Esophagus (tissue), 2 donors: Measurements from ENCODE around the gene ZNF440. TPM values are rescaled to one million over a fixed set of nuclear protein-coding genes. Genes with fewer than 3 reads are reported as not detected.
"Not testable (repeated sequence)": the region's sequence is repeated elsewhere in the genome, so short reads cannot be mapped to it uniquely, and the experiment has no call there.

Source experiments
- H3K27ac ChIP-seq, 2 donors: one replicate each; pipeline ENCODE4 v1.5.1; 2013; ENCODE audit warnings: low read depth in 2 of 2, mild to moderate bottlenecking in 2 of 2, inconsistent platforms in 1 of 2, low read length in 1 of 2, moderate library complexity in 1 of 2
- H3K27me3 ChIP-seq, 2 donors: one replicate each; pipeline ENCODE4 v1.6.1; 2013; ENCODE audit warnings: low read length in 2 of 2, control low read depth in 1 of 2, mild to moderate bottlenecking in 1 of 2; ENCODE audit not compliant: insufficient read depth in 2 of 2, control insufficient read depth in 1 of 2
- H3K36me3 ChIP-seq, 2 donors: one replicate each; pipeline ENCODE4 v1.6.1; 2013; ENCODE audit warnings: low read length in 1 of 2; ENCODE audit not compliant: control insufficient read depth in 2 of 2, insufficient read depth in 2 of 2
- H3K4me1 ChIP-seq, 2 donors: one replicate each; pipeline ENCODE4 v1.6.1; 2013; ENCODE audit warnings: low read length in 1 of 2; ENCODE audit not compliant: control insufficient read depth in 2 of 2, insufficient read depth in 2 of 2
- H3K4me3 ChIP-seq, 2 donors: one replicate each; pipeline ENCODE4 v1.5.1; 2013; ENCODE audit warnings: low read length in 2 of 2, mild to moderate bottlenecking in 2 of 2, low read depth in 1 of 2, moderate library complexity in 1 of 2
- H3K9me3 ChIP-seq, 2 donors: one replicate each; pipeline ENCODE4 v1.6.1; 2013; ENCODE audit warnings: mild to moderate bottlenecking in 2 of 2, low read depth in 1 of 2, low read length in 1 of 2, moderate library complexity in 1 of 2; ENCODE audit not compliant: control insufficient read depth in 2 of 2, insufficient read depth in 1 of 2
- WGBS, 2 donors: extraction: QIAGEN DNeasy Blood & Tissue Kit; methylation state at CpG; one replicate each; pipeline ENCODE4 v1.1.7; 2013; 5-methylcytosine and 5-hydroxymethylcytosine counted together
- polyA plus RNA-seq, 2 donors: library from polyadenylated mRNA; stranded (reverse); fragments of 200-250 nt; gene quantifications; one replicate each; pipeline ENCODE4 v1.2.3, GENCODE V29; 2013
- donor health status: healthy with polysubstance abuse.
- donor health status: Bipolar disorder and iron deficiency.

The ZNF440 gene
- polyA plus RNA-seq, 2 donors: 5.1 to 16.1 TPM

DNA sequence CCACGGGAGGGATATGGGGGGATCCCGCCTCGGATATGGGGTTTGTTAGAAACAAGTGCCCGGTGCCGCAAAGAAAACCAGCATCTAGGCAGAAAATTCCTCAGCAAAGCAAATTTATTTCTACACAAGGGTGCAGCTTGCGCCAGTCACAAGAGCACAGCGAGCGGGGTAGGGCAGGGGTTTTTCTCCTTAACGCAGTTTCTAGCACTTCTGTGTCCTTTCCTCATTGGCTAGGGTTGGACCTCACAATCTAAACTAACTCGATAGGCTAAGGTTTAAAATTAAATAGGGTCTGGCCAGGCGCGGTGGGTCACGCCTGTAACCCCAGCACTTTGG is 595 bp downstream of the ZNF440 start:
- WGBS, 2 donors: 7 to 10% methylated on average over 13 of the region's 13 CpGs

GRCh38 chr19:11821474-11822109 is 7.5 kb downstream of the ZNF440 start:
- Histone ChIP-seq H3K27me3 (no peaks in the 10 kb centered on the region), H3K4me1 (no peaks in the 10 kb centered on the region), H3K4me3 (no peak overlapping the region), H3K27ac (no peak overlapping the region), H3K9me3 (peaks cover 3 to 8% of the 10 kb centered on the region in 2 donors), H3K36me3 (peaks cover 0 to 9% of the 10 kb centered on the region in 2 donors)
- 87 to 92% methylated on average over 5 of the region's 5 CpGs for WGBS, 2 donors

More for the DNA sequence above, 595 bp downstream of the ZNF440 start:
- Histone ChIP-seq H3K4me3 (peak overlapping the region; percentile 89 to 95), H3K9me3 (no peaks in the 10 kb centered on the region), H3K27me3 (no peaks in the 10 kb centered on the region), H3K27ac (peak overlapping the region; percentile 85 to 91), H3K4me1 (peaks cover 0 to 2% of the 10 kb centered on the region in 2 donors), H3K36me3 (peaks cover 0 to 4% of the 10 kb centered on the region in 2 donors)

DNA sequence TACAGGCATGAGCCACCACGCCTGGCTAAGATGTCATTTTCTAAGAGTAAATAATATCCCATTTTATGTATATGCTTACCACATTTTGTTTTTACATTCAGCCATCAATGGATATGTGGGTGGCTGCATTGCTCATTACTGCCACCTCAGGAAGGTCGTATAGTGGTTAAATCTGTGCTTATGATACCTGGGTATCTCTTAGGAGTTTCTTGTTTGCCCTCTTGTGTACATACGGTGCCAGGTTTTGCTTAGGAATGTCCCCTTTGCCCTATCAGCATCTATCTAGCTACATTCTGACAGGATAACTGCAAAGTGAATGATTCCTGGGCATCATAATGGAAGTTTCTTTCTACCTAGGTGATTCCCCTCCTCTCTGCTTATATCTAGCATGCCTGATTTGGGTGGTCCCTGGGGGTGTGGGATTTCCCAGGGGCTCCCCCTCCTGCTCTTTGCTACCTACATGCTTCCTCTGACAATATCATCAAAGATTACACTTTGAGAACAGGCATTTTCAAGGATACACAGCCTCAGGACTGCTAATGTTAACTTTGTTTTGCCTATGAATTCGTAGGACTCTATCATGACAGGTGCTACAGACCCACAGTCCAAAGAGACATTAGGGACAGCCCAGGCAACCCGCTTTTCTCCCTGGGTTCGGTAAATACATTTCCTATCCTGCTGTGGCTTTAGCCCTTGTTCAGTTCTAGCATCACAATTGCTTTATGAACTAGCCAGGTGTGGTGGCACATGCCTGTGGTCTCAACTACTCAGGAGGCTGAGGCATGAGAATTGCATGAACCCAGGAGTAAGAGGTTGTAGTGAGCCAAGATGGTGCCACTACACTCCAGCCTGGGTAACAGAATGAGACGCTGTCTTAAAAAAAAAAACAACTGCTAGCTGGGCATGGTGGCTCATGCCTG is 15.1 kb downstream of the ZNF440 start:
- not testable (repeated sequence) for H3K27ac ChIP-seq, H3K4me3 ChIP-seq, H3K4me1 ChIP-seq, H3K27me3 ChIP-seq, H3K36me3 ChIP-seq
- peaks cover 6 to 14% of the 10 kb centered on the region in 2 donors for H3K9me3 ChIP-seq
- WGBS, 2 donors: 92 to 96% methylated on average over 7 of the region's 7 CpGs

- Histone ChIP-seq H3K9me3 (peaks cover 3 to 16% of the 10 kb centered on the region in 2 donors), H3K36me3 (peaks cover 9 to 10% of the 10 kb centered on the region in 2 donors), H3K27ac (no peak overlapping the region), H3K27me3 (no peaks in the 10 kb centered on the region), H3K4me3 (peak overlapping the region in 1 of 2 donors; percentile 7), H3K4me1 (no peaks in the 10 kb centered on the region)
- WGBS, 2 donors: 97 to 98% methylated on average over 8 of the region's 8 CpGs
These were observed 18.3 kb downstream of the ZNF440 start for GRCh38 chr19:11832253-11832912.

DNA sequence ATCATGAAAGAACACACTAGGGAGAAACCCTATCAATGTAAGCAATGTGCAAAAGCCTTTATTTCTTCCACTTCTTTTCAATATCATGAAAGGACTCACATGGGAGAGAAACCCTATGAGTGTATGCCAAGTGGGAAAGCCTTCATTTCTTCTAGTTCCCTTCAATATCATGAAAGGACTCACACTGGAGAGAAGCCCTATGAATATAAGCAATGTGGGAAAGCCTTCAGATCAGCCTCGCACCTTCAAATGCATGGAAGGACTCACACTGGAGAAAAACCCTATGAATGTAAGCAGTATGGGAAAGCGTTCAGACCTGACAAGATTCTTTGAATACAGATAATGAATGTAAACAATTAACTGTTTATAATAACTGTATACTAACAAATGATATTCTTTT is 19.5 kb downstream of the ZNF440 start:
- no peaks in the 10 kb centered on the region for H3K4me1 ChIP-seq
- H3K27ac ChIP-seq: no peak overlapping the region
- no peaks in the 10 kb centered on the region for H3K27me3 ChIP-seq
- no peak overlapping the region for H3K4me3 ChIP-seq
- H3K36me3 ChIP-seq: peaks cover 9 to 10% of the 10 kb centered on the region in 2 donors
- WGBS, 2 donors: 95 to 98% methylated on average over 2 of the region's 2 CpGs
- peaks cover 3 to 16% of the 10 kb centered on the region in 2 donors for H3K9me3 ChIP-seq

DNA sequence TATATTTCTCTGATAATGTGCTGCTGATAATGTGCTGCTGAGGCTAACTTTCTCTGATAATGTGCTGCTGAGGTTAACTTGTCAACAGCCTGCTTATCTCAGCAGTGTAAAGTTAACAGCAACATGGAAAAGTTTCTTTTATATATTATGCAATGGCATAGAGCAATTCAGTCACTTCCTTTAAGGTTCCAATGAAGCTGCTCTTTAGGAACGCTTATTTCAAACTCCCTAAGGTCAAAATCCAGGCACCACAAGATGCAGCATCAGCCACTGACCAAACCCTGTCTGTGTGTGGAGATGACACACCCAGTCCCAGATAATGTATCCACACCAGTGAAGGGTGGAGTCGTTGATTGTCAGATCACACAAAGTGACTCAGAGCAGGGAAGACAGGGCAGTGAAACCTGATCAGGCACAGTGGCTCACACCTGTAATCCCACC is 21.6 kb downstream of the ZNF440 start:
- H3K4me1 ChIP-seq, H3K27me3 ChIP-seq, H3K9me3 ChIP-seq, H3K4me3 ChIP-seq, H3K36me3 ChIP-seq, H3K27ac ChIP-seq: not testable (repeated sequence)
- WGBS, 2 donors: 67 to 74% methylated on average over 2 of the region's 2 CpGs

DNA sequence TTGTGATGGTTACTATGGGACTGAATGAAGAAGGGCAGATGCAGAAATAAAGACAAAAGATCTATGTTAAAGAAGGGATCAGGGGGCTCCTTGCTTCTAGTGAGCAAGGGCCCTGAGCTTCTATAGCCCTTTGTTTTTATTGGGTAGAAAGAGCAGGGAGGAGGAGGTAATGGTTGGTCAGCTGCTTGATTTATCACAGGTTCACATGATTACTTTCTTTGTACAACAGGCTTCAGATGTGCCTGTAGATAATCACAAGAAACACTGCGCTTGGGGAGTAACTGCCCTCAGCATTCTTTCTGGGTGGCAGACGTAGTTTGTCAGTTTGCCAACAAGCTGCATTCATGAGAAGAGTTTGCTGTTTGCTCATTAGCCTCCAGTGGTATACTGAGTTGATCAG is 29.6 kb downstream of the ZNF440 start:
- 43 to 55% methylated on average over 2 of the region's 2 CpGs for WGBS, 2 donors
- Histone ChIP-seq H3K27ac (no peak overlapping the region), H3K4me1 (no peaks in the 10 kb centered on the region), H3K36me3 (no peaks in the 10 kb centered on the region), H3K27me3 (no peaks in the 10 kb centered on the region), H3K9me3 (no peaks in the 10 kb centered on the region), H3K4me3 (no peak overlapping the region)

DNA sequence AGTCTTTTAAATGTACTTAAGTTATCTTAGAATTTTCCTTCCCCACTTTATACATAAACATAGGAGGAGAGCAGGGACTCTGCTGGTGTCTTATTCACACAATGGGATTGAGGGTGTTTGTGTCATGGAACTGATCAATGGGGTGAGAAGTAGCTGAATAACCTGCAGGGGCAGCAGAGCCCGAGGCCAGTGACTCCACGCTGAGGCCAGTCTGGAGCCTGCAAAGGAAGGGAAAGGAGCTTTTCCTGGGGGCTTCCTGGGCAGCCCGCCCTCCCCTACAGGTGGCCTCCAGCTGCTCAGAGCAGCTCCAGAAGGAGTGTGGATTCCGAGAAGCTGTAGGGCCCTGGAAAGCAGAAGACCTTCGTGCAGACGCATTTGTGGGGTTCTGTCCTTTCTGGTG is 33.5 kb downstream of the ZNF440 start:
- not testable (repeated sequence) for H3K4me1 ChIP-seq, H3K4me3 ChIP-seq, H3K9me3 ChIP-seq, H3K36me3 ChIP-seq, H3K27me3 ChIP-seq, H3K27ac ChIP-seq
- WGBS, 2 donors: 63 to 73% methylated on average over 6 of the region's 6 CpGs

GRCh38 chr19:11848200-11848593 is 34.1 kb downstream of the ZNF440 start:
- Histone ChIP-seq H3K27me3 (no peaks in the 10 kb centered on the region), H3K36me3 (no peaks in the 10 kb centered on the region), H3K9me3 (peaks cover 0 to 1% of the 10 kb centered on the region in 2 donors), H3K27ac (peak overlapping the region in 1 of 2 donors; percentile 37), H3K4me3 (peak overlapping the region; percentile 66 to 69), H3K4me1 (no peaks in the 10 kb centered on the region)
- 24 to 30% methylated on average over 11 of the region's 11 CpGs for WGBS, 2 donors
